ENCODE data around the gene FAM120A.

Gene FAM120A

GRCh38 chr9:93470391-93470790 is 18.9 kb downstream of the FAM120A start:
- DNase-seq (ENCODE audit: low spot score): no peak

- DNase-seq (ENCODE audit: low spot score): no peak
Observed at GRCh38 chr9:93471124-93471523, 19.6 kb downstream of the FAM120A start.

- DNase-seq (ENCODE audit: low spot score): no peak
Observed at GRCh38 chr9:93473411-93473810, 21.9 kb downstream of the FAM120A start.

- DNase-seq (ENCODE audit: low spot score): no peak
Observed at GRCh38 chr9:93475108-93475507, 23.6 kb downstream of the FAM120A start.

GRCh38 chr9:93475856-93476255 is 24.4 kb downstream of the FAM120A start:
- no peak for DNase-seq (ENCODE audit: low spot score)

- DNase-seq (ENCODE audit: low spot score): no peak
Observed at GRCh38 chr9:93476924-93477323, 25.4 kb downstream of the FAM120A start.

GRCh38 chr9:93477397-93477796 is 25.9 kb downstream of the FAM120A start:
- DNase-seq (ENCODE audit: low spot score): no peak

GRCh38 chr9:93479726-93480125 is 28.2 kb downstream of the FAM120A start:
- no peak for DNase-seq (ENCODE audit: low spot score)

GRCh38 chr9:93480262-93480661 is 28.8 kb downstream of the FAM120A start:
- DNase-seq (ENCODE audit: low spot score): no peak

- no peak for DNase-seq (ENCODE audit: low spot score)
Observed at GRCh38 chr9:93480728-93481324, 29.3 kb downstream of the FAM120A start.

- no peak for DNase-seq (ENCODE audit: low spot score)
Observed at GRCh38 chr9:93483497-93483896, 32.0 kb downstream of the FAM120A start.

- DNase-seq (ENCODE audit: low spot score): no peak
Observed at GRCh38 chr9:93486268-93486667, 34.8 kb downstream of the FAM120A start.

- DNase-seq (ENCODE audit: low spot score): no peak
Observed at GRCh38 chr9:93488244-93488643, 36.8 kb downstream of the FAM120A start.

- no peak for DNase-seq (ENCODE audit: low spot score)
Observed at GRCh38 chr9:93491593-93492232, 40.2 kb downstream of the FAM120A start.

- DNase-seq (ENCODE audit: low spot score): no peak
Observed at GRCh38 chr9:93492327-93492726, 40.8 kb downstream of the FAM120A start.

- no peak for DNase-seq (ENCODE audit: low spot score)
Observed at GRCh38 chr9:93493949-93494348, 42.5 kb downstream of the FAM120A start.

- no peak for DNase-seq (ENCODE audit: low spot score)
Observed at GRCh38 chr9:93496285-93496684, 44.8 kb downstream of the FAM120A start.

GRCh38 chr9:93500571-93501298 is 49.2 kb downstream of the FAM120A start:
- DNase-seq (ENCODE audit: low spot score): no peak

- DNase-seq (ENCODE audit: low spot score): no peak
Observed at GRCh38 chr9:93501406-93501805, 49.9 kb downstream of the FAM120A start.

- DNase-seq (ENCODE audit: low spot score): no peak
Observed at GRCh38 chr9:93503381-93503780, 51.9 kb downstream of the FAM120A start.

GRCh38 chr9:93505541-93506132 is 54.2 kb downstream of the FAM120A start:
- no peak for DNase-seq (ENCODE audit: low spot score)

- DNase-seq (ENCODE audit: low spot score): no peak
Observed at GRCh38 chr9:93507768-93508167, 56.3 kb downstream of the FAM120A start.

- DNase-seq (ENCODE audit: low spot score): no peak
Observed at GRCh38 chr9:93508207-93508606, 56.7 kb downstream of the FAM120A start.

All from HuH-7 (cell line).